Placental pericyte (primary cell): ENCODE results near the gene AGAP6. TPM values are rescaled to one million over a fixed set of nuclear protein-coding genes. Genes with fewer than 3 reads are reported as not detected.

Experiments used
- small RNA-seq: library from RNA; depleted of rRNA; stranded (forward); fragments of <200 nt; gene quantifications from one replicate; pipeline ENCODE3, GENCODE V24; 2012; ENCODE audit warnings: low replicate concordance
- total RNA-seq: library from RNA; depleted of rRNA; stranded (reverse); fragments of >200 nt; gene quantifications from 2 replicates; pipeline ENCODE4 v1.2.3, GENCODE V29; 2012

Gene AGAP6
- 3.9 and 4.0 TPM in 2 replicates for total RNA-seq

GRCh38 chr10:49988376-49988775 is at the start of gene AGAP6:
Gene AGAP6 (plus strand): TSS chr10:49988406. CDS start chr10:49988716, 310 bp downstream.

GRCh38 chr10:49941447-49942338 is 46.5 kb upstream of the AGAP6 start, which contains the start of the genes PARG and TIMM23B:
Gene PARG (minus strand): TSS chr10:49942027. CDS start chr10:49941725, 302 bp downstream.
Gene TIMM23B (plus strand): TSS chr10:49942053. CDS start chr10:49942195, 142 bp downstream.

Small RNA genes lying within 50 kb of the gene (small RNA-seq; reads per million reads assigned to genes)
- gene RNA5SP317: not detected
- gene SNORA74C-2: 0.20 reads per million

Other genes starting within 250 kb of the AGAP6 start
- gene OGDHL, start 226.1 kb upstream of the AGAP6 start, total RNA-seq: 0.14 and 0.22 TPM in 2 replicates
- gene PARG, start 46.4 kb upstream of the AGAP6 start, total RNA-seq: 40.7 and 44.9 TPM in 2 replicates
- 24.5 and 29.3 TPM in 2 replicates for gene TIMM23B, start 46.4 kb upstream of the AGAP6 start, total RNA-seq
- 35.6 and 87.3 TPM in 2 replicates for gene WASHC2A, start 79.5 kb downstream of the AGAP6 start, total RNA-seq